HG03354 (cell line): ENCODE data around the gene B3GAT3.
A peak's percentile ranks its signal among the peaks of the same experiment; 100 is the strongest.

Experiments used
- ATAC-seq: cut with Tn5 transposase; IDR thresholded peaks from one replicate; pipeline ENCODE4 v1.9.1; 2021; ENCODE audit warnings: mild to moderate bottlenecking; ENCODE audit not compliant: unreplicated experiment, poor library complexity, severe bottlenecking

Gene B3GAT3

DNA sequence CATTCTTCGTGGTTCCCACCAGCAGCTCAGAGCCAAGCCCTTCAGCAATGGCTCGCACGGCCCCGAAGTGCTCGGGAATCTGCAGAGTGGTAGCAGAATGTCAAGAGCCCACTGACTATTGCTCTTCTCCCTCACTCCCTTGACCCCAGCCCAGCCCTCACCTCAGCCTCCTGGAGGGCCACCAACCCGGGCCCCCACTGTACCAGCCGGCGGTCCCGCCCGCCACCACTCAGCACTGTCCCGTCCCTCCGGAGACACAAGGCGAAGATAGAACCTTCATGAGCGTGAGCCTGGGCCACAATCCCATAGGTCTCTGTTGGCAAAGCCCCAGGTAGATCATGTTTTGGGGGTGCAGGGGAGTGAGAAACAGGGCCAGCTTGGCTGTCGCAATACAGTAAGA lies 15.9 kb downstream of the B3GAT3 start:
- no peak for ATAC-seq

DNA sequence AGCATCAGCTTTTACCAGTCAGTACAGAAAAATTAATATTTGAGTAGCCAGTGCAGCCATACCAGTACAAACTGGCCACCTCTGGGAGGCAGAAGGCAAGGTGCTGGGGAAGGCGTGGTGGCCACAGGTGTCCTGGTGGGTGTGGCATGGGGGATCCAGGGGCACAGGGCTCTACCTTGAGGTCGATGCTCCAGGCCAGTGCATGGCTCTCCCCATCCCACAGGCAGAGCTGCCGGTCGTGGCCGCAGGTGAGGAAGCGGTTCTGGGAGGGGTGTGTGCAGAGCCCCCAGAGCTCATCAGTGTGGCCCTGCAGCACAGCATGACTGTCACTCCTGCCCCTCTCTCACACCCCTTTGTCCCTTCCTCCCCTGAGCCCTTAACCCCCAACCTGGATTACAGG lies 16.3 kb downstream of the B3GAT3 start:
- ATAC-seq = no peak

GRCh38 chr11:62604460-62605120 lies 17.2 kb downstream of the B3GAT3 start:
- no peak for ATAC-seq

DNA sequence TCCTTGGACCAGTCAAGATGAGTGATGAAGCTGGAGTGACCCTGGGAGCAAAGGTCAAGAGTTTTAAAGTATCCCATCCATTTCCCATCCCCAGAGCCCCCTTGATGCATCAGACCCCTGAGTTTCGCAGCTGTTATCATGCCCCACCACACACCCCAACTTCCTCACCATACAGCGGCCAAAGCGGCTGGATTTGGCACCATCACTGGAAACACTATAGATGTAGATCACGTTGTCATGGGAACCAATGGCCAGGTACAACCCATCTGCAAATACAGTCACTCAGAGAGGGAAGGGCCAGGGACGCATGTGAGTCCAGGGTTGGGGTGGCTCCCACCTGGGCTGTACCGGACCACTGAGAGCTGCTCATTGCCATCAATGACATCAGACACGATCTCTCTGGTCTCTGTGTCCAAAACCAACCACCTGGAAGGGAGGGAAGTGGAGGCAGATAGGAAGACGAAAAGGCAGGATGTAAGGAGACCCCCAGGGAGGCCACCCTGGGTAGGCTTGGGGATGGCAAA lies 17.9 kb downstream of the B3GAT3 start:
- no peak for ATAC-seq

DNA sequence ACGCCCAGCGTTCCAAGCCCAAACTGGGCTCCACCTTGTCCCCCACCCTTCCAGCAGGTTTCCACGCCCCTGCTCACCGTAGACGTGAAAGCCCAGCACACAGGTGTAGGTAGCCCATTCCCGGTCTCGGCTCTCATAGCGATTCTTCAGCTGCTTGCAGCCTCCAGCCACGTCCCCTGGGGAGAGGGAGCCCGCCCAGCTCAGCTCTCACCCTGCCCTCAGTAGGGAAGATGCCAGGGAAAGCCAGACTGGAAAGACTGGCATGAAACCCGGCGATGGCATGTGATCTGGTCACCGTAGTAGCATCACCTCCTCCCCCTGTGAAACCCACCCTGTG lies 18.7 kb downstream of the B3GAT3 start:
- no peak for ATAC-seq

DNA sequence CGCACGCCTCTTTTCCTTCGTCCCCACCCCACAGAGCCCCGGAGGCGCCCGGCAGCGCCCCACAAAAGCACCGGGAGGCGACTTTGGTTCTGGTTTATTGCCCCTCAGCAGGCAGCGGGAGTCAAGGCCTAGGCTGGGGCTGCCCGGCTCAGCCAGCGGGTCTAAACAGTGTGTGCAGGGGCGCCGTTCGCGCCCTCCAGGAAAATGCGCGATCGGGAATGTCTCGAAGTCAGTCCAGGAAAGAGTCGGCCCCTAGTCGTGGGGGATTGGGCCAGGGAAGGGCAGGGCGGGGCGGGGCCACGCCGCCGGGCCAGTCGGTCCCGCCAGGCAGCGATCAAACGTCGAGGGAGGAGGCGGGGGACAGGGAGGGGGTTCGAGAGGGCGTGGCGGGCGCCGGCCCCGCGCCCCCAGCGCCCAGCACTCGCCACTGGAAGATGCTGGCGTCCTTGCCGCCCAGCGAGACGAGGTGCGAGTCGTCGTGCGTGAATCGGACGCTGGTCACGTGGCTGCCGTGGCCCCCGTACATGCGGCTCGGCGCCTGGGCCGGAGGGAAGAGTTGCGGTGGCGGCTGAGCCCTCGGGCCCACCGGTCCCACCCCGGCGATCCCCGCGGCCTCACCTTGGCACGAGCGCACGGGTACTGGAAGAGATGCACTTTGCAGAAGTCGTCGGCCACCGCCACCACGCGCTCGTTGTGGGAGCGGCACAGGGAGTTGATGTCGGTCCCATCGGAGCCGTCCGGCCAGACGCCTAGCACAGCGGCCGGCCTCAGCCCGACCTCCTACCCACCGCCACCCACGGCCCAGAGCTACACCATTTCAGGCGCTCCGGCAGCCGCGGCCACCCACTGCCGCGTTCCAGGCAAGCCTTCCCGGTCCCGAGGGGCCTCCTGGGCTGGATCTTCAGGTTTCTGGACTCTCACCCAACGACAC lies 19.4 kb downstream of the B3GAT3 start:
- no peak for ATAC-seq

- ATAC-seq = peak; percentile 79
Measured at GRCh38 chr11:62601372-62602140, 20.2 kb downstream of the B3GAT3 start, which contains the start of gene MTA2. Gene MTA2 (minus strand): TSS chr11:62601865. CDS start chr11:62601450, 415 bp downstream.

- ATAC-seq = no peak
Measured at GRCh38 chr11:62601122-62601371, 20.7 kb downstream of the B3GAT3 start.

DNA sequence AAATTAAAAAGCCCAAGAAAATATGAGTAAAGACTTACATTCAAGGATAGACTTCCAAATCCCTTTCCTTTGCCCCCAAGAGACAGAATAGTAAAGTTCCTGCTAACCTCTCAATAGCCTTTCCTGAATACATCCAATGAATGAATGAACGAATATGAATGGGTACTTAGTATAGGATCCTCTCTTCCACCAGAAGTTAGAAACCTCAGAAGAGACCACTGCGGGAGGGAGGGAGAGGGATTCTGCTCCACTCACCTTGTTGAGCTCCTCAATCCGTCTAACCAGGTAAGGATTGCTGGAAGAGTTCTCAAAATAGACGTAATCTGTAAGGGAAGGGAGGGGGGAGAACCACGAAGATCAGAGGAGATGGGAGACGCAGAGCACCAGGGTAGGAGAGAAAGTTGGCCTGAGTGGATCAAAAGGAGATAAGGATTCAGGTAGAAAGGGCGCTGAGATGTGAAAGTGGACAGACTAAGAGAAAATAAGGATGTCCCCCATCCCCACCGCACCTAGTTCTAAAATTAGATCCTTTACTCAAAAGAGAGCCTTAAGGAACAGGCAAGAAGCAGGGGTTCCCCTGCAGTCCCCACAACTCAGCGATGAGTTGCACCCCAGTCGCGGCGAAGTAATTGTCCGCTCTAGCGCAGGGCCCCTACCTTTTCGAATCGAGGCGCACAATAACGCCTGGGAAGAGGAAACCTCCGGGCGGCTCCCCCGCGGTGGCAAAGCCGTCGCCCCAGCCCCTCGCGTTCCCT lies 21.2 kb downstream of the B3GAT3 start:
- no peak for ATAC-seq

DNA sequence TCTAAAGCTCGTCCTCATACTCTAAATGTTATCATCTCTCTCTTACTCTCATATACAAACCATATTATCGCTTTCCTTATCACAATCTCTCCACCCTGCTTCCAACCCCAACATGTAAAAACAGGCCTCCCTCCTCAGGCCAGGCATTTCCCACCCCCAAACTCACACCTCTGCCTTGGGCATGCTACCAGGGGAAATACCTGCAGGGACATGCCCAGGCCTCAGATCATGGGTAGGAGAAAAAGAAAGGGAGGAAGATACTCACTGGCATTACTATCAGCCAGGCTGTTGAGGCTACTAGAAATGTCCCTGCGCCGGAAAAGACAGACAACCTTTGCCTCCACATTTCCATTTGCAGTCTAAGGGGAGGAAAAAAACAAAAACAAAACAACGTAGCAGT lies 21.9 kb downstream of the B3GAT3 start:
- ATAC-seq = no peak

- ATAC-seq = peak; percentile 49
Measured at GRCh38 chr11:62599069-62599696, 22.6 kb downstream of the B3GAT3 start.

DNA sequence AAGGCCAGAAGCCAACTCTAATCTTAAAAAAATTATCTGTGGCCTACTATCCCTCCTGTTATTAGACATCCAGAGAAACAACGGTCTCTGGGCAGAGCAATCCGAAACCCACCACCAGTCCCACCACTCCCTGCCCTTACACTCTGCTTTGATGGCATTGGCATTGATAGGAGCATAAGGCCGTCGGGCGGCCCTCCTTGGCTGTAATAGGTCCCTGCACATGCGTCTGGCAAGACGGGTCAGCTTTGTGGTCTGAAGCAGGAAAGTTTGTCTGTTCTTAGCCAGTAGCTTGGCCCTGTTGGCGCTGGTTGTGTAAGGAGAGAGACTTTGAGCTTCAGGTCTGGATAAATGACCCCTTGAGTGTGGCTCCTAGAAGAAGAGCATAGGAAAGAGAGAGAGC lies 26.7 kb downstream of the B3GAT3 start:
- ATAC-seq = no peak

DNA sequence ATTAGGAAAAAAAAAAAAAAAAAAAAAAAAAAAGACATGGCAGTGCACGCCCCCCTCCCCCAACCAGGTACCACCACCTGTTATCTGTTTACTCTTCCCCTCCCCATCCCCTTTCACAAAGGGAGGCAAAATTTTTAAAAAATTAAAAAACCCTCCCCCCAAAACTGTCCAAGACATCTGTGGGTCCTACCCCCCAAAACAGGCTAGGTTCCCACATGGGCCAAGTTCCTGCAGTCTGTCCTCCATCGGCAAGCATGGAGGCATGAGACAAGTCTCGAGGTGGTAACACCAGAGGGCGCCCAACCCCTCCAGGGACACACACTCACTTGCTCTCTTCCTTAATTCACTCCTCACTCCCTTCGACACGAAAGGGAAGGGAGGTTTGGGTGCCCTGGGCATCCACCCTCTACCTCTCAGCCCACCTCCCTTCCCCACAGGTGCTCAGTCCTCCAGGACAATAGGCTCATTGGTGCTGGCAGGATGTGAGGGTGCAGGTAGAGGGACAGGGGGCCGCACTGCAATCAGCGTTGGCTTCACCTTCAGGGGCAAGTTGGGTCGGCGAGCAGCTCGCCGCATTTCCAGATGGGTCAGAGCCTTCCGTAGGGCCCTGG lies 28.2 kb downstream of the B3GAT3 start:
- no peak for ATAC-seq

DNA sequence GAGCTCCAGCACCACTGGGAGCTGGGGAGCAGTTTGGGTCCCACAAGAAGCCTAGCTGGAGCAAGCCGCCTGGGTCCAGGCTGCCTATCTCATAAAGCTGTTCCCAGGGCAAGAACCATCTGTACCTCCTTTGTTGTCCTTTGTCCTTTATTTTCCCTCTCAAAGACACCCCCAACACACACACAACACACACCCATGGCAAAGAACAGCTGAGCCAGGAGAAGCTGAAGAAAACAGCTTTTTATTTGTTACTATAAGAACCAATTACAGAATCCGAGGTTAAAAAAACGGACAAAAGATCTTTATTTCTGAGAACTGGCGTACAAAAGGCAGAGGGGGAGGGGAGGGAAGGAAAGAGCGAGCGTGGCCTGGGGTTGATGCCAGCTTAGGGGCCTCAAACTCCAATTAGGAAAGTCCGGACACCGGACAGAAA lies 28.8 kb downstream of the B3GAT3 start:
- ATAC-seq = no peak

GRCh38 chr11:62592146-62592815 lies 29.5 kb downstream of the B3GAT3 start:
- no peak for ATAC-seq

GRCh38 chr11:62591448-62592145 lies 30.2 kb downstream of the B3GAT3 start, which contains the start of gene TUT1:
Gene TUT1 (minus strand): TSS chr11:62591523. CDS start chr11:62591485, 38 bp downstream.
- peak; percentile 90 for ATAC-seq

DNA sequence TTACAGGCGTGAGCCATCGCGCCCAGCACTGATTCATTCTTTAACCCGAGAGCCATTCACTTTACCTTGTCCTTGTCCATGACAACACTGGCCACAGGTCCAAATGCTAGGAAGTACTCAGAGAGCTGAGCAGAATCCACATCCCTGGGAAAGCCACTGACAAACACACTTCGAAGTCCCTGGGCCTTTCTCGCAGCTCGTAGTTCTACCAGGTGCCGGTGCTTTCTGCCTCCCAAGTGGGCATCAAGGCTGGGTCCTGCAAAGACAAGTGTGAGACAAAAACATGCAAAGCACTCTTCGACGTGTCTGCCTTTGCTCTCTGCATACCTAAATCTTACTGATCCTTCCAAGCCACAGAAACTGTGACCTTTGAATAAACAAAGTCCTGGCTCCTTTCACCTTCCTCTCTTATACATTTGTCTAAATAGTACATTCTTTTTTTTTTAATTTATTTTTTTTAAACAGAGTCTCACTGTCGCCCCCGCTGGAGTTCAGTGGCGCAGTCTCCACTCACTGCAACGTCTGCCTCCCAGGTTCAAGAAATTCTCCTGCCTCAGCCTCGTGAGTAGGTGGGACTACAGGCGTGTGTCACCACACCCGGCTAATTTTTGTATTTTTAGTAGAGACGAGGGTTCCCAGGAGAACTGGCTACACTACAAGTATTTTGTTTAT lies 32.7 kb downstream of the B3GAT3 start:
- no peak for ATAC-seq
